Neural cell (in vitro differentiated cells): Measurements from ENCODE around the gene MTOR. TPM values are rescaled to one million over a fixed set of nuclear protein-coding genes. Genes with fewer than 3 reads are reported as not detected.

ENCODE experiments used
- H2AFZ ChIP-seq: fragments of 200-600, 300-800 bp; sonication (generic), shearing (Covaris generic); 2 replicates; pipeline ENCODE4 v1.6.0; 2014; ENCODE audit warnings: low read depth, mild to moderate bottlenecking, antibody characterized with exemption, low read length, moderate library complexity
- H3F3A ChIP-seq: fragments of 200-600 bp; shearing (Covaris generic); 2 replicates; pipeline ENCODE4 v1.6.1; 2016; ENCODE audit warnings: mild to moderate bottlenecking, moderate library complexity, mixed read lengths, antibody characterized with exemption, low read length; ENCODE audit not compliant: insufficient read depth, poor library complexity, severe bottlenecking
- H3K27ac ChIP-seq: fragments of 200-600, 300-800 bp; sonication (generic), shearing (Covaris generic); 2 replicates; pipeline ENCODE4 v1.5.1; 2014; ENCODE audit warnings: mild to moderate bottlenecking, low read length, moderate library complexity
- H3K27me3 ChIP-seq: fragments of 300-800, 200-600 bp; sonication (generic), shearing (Covaris generic); 2 replicates; pipeline ENCODE4 v1.6.0; 2014; ENCODE audit warnings: mild to moderate bottlenecking, low read depth, low read length, moderate library complexity; ENCODE audit not compliant: insufficient read depth
- H3K36me3 ChIP-seq: fragments of 300-800, 200-600 bp; sonication (generic), shearing (Covaris generic); 2 replicates; pipeline ENCODE4 v1.5.1; 2014; ENCODE audit warnings: mild to moderate bottlenecking, antibody characterized with exemption, low read length, moderate library complexity; ENCODE audit not compliant: insufficient read depth
- H3K4me2 ChIP-seq: fragments of 300-800, 200-600 bp; sonication (generic), shearing (Covaris generic); 2 replicates; pipeline ENCODE4 v1.6.0; 2014; ENCODE audit warnings: mild to moderate bottlenecking, low read length
- H3K4me3 ChIP-seq: fragments of 300-800, 200-600 bp; sonication (generic), shearing (Covaris generic); 2 replicates; pipeline ENCODE4 v1.5.1; 2014; ENCODE audit warnings: mild to moderate bottlenecking, low read length, moderate library complexity
- H3K79me2 ChIP-seq: fragments of 200-600 bp; shearing (Covaris generic); replicated peaks from 2 replicates; pipeline ENCODE4 v1.6.0; 2014; ENCODE audit warnings: mild to moderate bottlenecking, low read length, moderate library complexity; ENCODE audit not compliant: insufficient read depth
- H3K9ac ChIP-seq: fragments of 300-800, 200-600 bp; sonication (generic), shearing (Covaris generic); 2 replicates; pipeline ENCODE4 v1.6.1; 2016; ENCODE audit warnings: mild to moderate bottlenecking, low read length, mixed read lengths
- H3K9me2 ChIP-seq: fragments of 200-600 bp; shearing (Covaris generic); 2 replicates; pipeline ENCODE4 v1.6.1; 2016; ENCODE audit warnings: mild to moderate bottlenecking, low read length, mixed read lengths; ENCODE audit not compliant: insufficient read depth
- H3K9me3 ChIP-seq: fragments of 200-600, 300-800 bp; sonication (generic), shearing (Covaris generic); 2 replicates; pipeline ENCODE4 v1.6.1; 2016; ENCODE audit warnings: mild to moderate bottlenecking, mixed run types, low read length, moderate library complexity, mixed read lengths
- H4K20me1 ChIP-seq: fragments of 200-600 bp; shearing (Covaris generic); 2 replicates; pipeline ENCODE4 v1.6.1; 2016; ENCODE audit warnings: mild to moderate bottlenecking, mixed run types; ENCODE audit not compliant: insufficient read depth
- EP300 ChIP-seq: fragments of 450-650 bp; conservative IDR thresholded peaks from 2 replicates; pipeline ENCODE4 v1.6.1; 2014; ENCODE audit warnings: antibody characterized with exemption, mild to moderate bottlenecking, moderate library complexity; ENCODE audit not compliant: poor library complexity, severe bottlenecking
- EZH2 ChIP-seq: fragments of 200-600, 300-800 bp; shearing (Covaris generic), sonication (generic); IDR thresholded peaks from 2 replicates; pipeline ENCODE4 v1.6.1; 2014; ENCODE audit warnings: antibody characterized with exemption, low read length, borderline replicate concordance, mild to moderate bottlenecking; ENCODE audit not compliant: insufficient read depth, poor library complexity, severe bottlenecking
- MXI1 ChIP-seq: fragments of 450-650 bp; conservative IDR thresholded peaks from 2 replicates; pipeline ENCODE4 v1.6.1; 2014; ENCODE audit warnings: antibody characterized with exemption, mild to moderate bottlenecking; ENCODE audit not compliant: poor library complexity, severe bottlenecking
- POLR2AphosphoS5 ChIP-seq: IDR thresholded peaks from 2 replicates; pipeline ENCODE4 v1.6.1; 2012
- RAD21 ChIP-seq: fragments of 450-650 bp; conservative IDR thresholded peaks from 2 replicates; pipeline ENCODE4 v1.6.1; 2014; ENCODE audit warnings: antibody characterized with exemption, mild to moderate bottlenecking, moderate library complexity
- SMC3 ChIP-seq: fragments of 450-650 bp; conservative IDR thresholded peaks from 2 replicates; pipeline ENCODE4 v1.6.1; 2014; ENCODE audit warnings: antibody characterized with exemption, mild to moderate bottlenecking, moderate library complexity; ENCODE audit not compliant: poor library complexity
- TAF1 ChIP-seq: IDR thresholded peaks from 2 replicates; pipeline ENCODE4 v1.6.1; 2012; ENCODE audit warnings: low read depth
- polyA plus RNA-seq: library from polyadenylated mRNA; depleted of rRNA; stranded (reverse); fragments of >200 nt; gene quantifications from 2 replicates; pipeline ENCODE4 v1.2.3, GENCODE V29; 2014
- TF ChIP-seq, protein P1 (sequence below): fragments of 450-650 bp; IDR thresholded peaks from 2 replicates; pipeline ENCODE4 v1.5.1; 2014; ENCODE audit warnings: antibody characterized with exemption, mild to moderate bottlenecking, moderate library complexity; ENCODE audit not compliant: poor library complexity, severe bottlenecking
- TF ChIP-seq, protein P2 (sequence below): IDR thresholded peaks from 2 replicates; pipeline ENCODE4 v1.6.1; 2012; ENCODE audit warnings: borderline replicate concordance

MTOR gene
- polyA plus RNA-seq, 1 donor from 2014 or later, result 41.2 TPM

DNA sequence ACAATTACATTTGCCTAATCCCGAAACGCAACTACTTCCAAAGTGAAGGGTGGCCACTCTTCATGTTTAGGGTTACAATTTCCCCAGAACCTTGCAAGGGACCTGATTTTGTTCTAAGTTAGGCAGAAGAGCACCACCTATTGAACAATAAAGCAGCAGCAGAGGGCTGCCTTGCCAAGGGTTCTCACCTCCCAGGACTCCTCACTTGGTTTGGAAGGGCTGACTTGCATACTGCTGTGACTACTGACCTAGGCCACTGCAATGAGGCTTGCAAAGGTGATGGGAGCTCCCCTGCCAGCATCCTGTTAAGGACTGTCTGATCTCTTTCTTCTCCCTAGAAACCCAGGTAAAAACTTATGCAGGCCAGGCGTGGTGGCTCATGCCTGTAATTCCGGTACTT, 14.2 kb downstream of the MTOR start:
- Histone ChIP-seq H3K27ac (no peak overlapping the region), H3K4me3 (no peak overlapping the region), H3K79me2 (no peaks in the 10 kb centered on the region), H3K9ac (no peak overlapping the region), H4K20me1 (no peaks in the 10 kb centered on the region), H2AFZ (no peak overlapping the region), H3K27me3 (no peaks in the 10 kb centered on the region), H3K36me3 (no peaks in the 10 kb centered on the region), H3F3A (no peaks in the 10 kb centered on the region), H3K4me2 (no peak overlapping the region), H3K9me3 (no peaks in the 10 kb centered on the region), H3K9me2 (no peaks in the 10 kb centered on the region)
- TF ChIP-seq MXI1, result no peak
- TF ChIP-seq, protein P1, sequence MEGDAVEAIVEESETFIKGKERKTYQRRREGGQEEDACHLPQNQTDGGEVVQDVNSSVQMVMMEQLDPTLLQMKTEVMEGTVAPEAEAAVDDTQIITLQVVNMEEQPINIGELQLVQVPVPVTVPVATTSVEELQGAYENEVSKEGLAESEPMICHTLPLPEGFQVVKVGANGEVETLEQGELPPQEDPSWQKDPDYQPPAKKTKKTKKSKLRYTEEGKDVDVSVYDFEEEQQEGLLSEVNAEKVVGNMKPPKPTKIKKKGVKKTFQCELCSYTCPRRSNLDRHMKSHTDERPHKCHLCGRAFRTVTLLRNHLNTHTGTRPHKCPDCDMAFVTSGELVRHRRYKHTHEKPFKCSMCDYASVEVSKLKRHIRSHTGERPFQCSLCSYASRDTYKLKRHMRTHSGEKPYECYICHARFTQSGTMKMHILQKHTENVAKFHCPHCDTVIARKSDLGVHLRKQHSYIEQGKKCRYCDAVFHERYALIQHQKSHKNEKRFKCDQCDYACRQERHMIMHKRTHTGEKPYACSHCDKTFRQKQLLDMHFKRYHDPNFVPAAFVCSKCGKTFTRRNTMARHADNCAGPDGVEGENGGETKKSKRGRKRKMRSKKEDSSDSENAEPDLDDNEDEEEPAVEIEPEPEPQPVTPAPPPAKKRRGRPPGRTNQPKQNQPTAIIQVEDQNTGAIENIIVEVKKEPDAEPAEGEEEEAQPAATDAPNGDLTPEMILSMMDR, result no peak
- no peak for TF ChIP-seq SMC3
- TF ChIP-seq RAD21, result no peak

DNA sequence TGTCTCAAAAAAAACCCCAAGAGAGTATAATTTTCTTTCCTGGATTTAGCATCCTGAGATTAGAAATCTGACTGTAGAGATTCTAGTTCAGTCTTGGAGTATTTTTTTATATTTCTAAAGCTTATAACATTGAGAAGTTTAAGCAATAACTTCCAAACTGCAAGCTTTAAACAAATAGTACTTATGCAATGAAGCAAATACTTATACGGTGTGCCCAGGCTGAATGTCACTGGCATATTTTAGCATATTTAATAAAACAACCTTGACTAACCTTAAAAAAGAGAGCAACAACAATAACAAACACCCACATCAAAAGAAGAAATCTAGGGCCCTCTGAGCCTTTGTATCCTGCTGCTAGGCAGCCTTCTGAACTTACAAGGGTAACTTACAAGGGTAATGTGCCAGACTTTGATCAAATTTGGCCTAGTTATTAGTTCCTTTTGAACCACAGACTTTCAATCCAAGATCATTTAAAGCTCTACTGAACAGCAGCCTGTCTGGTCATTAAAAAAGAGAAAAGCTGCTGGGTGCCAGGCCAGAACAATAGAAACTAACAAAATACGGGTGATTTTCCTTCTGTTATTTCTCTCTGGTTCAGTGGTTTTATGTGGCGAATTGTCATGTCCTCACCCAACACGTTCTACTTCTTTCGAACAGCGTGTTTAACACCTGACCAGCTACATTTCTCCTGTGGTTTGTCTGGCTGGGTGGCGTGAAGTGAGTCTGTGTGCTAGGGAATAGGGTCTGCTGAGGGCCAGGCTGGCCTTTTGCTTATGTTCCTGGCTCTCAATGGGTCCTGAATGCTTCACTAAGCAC, 16.2 kb downstream of the MTOR start:
- Histone ChIP-seq H4K20me1 (no peaks in the 10 kb centered on the region), H3K9me2 (no peaks in the 10 kb centered on the region), H3K79me2 (no peaks in the 10 kb centered on the region), H2AFZ (no peak overlapping the region), H3F3A (no peaks in the 10 kb centered on the region), H3K27ac (no peak overlapping the region), H3K9me3 (no peaks in the 10 kb centered on the region), H3K36me3 (no peaks in the 10 kb centered on the region), H3K4me2 (no peak overlapping the region), H3K4me3 (no peak overlapping the region), H3K27me3 (no peaks in the 10 kb centered on the region), H3K9ac (no peak overlapping the region)
- TF ChIP-seq TAF1 (no peak), RAD21 (no peak), EP300 (no peak), MXI1 (no peak), POLR2AphosphoS5 (no peak), SMC3 (no peak), EZH2 (no peak)
- TF ChIP-seq, protein P1, result no peak
- TF ChIP-seq, protein P2, sequence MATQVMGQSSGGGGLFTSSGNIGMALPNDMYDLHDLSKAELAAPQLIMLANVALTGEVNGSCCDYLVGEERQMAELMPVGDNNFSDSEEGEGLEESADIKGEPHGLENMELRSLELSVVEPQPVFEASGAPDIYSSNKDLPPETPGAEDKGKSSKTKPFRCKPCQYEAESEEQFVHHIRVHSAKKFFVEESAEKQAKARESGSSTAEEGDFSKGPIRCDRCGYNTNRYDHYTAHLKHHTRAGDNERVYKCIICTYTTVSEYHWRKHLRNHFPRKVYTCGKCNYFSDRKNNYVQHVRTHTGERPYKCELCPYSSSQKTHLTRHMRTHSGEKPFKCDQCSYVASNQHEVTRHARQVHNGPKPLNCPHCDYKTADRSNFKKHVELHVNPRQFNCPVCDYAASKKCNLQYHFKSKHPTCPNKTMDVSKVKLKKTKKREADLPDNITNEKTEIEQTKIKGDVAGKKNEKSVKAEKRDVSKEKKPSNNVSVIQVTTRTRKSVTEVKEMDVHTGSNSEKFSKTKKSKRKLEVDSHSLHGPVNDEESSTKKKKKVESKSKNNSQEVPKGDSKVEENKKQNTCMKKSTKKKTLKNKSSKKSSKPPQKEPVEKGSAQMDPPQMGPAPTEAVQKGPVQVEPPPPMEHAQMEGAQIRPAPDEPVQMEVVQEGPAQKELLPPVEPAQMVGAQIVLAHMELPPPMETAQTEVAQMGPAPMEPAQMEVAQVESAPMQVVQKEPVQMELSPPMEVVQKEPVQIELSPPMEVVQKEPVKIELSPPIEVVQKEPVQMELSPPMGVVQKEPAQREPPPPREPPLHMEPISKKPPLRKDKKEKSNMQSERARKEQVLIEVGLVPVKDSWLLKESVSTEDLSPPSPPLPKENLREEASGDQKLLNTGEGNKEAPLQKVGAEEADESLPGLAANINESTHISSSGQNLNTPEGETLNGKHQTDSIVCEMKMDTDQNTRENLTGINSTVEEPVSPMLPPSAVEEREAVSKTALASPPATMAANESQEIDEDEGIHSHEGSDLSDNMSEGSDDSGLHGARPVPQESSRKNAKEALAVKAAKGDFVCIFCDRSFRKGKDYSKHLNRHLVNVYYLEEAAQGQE, result no peak
